ENCODE results near the gene UGT2A3.

Gene UGT2A3

DNA sequence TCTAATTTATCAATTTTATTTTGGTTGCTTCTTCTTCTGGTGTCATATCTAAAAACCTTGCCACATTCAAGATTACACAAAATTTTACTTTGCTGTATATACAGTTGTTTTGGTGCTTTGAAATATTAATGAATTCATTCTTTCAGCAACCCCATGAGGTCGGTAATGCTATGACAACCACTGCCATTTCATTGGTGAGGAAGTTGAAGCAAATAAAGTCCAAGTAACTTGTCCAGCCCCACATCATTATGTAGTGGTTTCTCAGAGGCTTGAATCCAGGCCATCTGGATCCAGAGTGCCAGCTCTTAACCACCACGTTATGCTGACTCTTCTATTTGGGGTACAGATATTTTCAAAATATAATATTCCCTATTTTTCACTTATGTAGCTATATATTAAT, 42.2 kb downstream of the UGT2A3 start:
- DNase-seq = no peak

DNA sequence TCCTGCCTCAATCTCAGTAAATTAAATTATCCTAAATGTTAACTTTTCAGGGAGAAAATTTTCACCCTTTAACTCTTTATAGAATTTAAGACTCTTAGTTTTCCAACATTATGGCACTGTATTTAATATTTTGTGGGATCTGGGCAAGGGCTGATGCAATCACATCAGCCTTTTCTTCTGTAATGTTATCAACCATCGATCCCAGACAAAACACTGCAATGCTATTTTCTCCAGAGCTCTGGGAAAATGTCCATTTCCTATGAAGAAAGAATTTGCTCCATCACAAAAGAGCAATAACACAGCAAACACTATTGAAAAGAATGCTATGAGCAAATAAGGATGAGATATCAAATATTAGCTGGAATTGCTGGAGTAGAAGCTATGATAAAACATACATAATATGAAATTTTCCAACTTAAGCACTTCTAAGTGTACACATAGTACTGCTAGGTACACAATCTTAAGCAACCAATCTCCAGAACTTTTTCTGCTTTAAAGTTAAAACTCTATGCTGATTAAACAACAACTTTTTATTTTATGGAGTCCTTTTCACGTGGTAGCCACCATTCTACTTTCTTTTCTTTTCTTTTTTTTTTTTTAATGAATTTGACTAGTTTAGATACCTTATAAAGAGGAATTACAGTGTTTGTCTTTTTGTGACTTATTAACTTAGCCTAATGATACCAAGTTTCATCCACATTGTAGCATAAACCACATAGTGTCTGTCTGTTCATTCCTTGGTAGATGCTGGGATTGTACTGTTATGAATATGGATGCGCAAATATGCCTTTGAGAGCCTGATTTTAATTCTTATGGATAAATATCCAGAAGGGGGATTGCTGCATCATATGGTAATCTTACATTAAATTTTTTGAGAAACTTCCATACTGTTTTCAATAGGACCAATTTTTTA, 43.6 kb downstream of the UGT2A3 start:
- no peak for DNase-seq

DNA sequence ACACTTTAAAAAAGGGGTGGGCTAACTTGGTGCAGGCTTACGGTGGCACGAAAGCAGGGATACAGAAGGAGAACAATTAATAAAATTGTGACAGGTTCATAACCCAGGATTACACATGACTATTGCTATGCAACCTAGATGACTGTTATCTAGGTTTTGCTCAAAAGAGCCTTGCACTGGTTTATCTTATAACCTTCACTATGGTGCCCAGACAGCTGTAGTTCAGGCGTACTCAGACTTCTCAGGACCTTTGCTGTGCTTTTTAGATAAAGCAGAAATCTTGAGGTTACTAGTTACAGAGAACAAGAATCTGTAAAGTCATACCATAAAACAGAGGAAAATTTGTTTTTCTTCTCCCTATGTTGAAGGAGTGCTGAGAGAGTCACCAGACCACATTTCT, 44.4 kb downstream of the UGT2A3 start:
- DNase-seq = no peak

DNA sequence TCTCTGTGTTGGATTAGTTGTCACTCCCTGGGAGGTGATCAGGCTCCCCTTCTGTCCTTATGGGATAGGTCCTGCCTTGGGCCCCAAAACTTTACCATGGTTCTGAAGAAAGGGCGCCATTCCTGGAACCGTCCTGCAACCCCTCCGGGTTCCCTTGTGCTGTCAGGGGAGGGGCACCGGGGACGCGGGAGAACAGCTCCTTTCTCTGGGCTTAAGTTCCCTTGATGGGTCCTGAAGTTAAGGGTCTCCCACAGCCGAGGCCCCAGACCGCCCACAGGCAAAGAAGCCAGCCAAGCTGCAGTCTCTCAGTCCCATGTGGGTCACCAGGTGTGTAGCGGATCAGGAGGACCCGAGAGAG, 44.8 kb downstream of the UGT2A3 start:
- DNase-seq = no peak

DNA sequence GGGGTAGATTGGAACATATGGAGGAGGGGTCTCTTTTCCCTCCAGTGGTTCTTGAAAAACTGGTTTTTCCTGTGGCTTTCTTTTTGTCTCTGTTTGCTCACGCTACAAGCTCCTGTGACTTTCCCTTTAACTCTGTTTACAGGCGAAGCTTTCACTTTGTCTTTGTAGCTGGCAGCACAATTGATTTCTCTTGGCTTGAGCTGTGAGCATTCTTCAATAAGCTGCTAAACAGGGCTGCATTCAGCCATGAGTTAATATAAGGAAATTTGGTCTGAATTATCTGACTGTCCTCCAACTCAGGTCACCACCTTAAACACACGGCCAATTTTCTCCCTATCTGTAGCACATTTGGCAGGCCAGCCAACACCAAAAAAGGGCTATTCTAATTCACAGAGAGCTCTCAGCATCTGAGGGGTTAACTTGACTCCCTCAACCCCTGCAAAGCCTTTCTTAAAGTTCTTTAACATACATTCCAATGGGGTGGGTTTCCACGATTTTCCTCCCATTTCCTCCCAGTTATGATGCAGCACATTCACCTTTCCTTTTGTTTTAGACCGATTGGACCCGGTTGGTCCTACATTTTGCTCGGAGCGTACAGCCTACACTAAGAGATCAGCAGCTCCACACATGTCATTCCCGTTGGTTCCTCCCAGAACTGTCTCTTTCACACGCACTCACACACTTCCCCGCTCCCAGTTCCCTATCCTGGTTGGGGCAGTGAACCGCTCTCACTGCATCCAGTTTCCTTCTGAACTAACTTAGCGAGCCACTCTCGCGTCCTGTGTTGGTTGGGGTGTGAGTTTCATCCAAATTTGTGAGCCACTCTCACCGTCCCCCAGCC, 45.4 kb downstream of the UGT2A3 start:
- no peak for DNase-seq

DNA sequence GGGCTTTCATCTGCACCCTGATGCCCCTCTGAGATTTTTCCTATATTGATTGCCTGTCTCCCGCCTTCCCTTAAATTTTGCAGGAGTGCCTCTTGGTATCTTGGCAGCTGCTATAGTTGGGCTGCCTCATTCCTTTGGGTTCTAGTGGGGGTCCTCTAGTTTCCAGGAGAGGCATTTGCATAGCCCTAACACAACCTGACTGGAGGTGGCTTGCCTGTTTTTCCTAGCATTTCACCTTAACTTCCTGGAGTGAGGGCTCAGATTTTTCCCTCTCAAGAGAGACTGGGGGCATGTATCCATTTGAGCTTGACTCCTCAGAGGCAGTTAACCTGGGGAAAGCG, 46.0 kb downstream of the UGT2A3 start:
- no peak for DNase-seq

DNA sequence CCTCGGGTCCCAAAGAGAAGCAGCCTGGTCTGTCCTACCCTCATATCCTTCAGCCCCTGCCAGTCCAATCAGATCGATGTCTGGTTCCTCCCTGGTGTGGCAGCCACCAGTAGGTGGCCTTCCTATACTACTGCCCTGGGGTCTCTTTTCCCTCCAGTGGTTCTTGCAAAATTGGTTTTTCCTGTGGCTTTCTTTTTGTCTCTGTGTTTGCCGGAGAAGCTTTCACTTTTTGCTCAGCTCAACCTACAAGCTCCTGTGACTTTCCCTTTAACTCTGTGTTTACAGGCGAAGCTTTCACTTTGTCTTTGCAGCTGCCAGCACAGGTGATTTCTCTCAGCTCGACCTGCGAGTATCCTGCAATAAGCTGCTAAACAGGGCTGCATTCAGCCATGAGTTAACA, 46.8 kb downstream of the UGT2A3 start:
- DNase-seq = no peak

DNA sequence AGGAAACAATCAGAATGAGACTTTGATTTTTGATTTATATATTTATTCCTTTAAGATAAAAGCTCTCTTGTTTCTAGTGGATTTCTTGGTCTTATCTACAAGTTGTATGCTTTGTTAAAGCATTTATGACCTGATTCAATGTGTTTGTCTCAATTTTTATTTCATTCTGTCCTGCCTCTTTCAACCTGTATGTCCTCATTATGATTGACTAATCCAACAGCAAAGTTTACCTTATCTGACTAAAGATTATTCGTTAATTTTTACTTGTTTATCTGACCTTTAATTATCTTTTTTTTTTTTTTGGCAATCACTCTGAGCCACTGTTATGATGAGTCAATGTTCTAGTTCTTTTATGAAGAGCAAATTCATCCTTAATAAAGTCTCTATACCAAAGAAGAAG, 54.9 kb downstream of the UGT2A3 start:
- DNase-seq = no peak

DNA sequence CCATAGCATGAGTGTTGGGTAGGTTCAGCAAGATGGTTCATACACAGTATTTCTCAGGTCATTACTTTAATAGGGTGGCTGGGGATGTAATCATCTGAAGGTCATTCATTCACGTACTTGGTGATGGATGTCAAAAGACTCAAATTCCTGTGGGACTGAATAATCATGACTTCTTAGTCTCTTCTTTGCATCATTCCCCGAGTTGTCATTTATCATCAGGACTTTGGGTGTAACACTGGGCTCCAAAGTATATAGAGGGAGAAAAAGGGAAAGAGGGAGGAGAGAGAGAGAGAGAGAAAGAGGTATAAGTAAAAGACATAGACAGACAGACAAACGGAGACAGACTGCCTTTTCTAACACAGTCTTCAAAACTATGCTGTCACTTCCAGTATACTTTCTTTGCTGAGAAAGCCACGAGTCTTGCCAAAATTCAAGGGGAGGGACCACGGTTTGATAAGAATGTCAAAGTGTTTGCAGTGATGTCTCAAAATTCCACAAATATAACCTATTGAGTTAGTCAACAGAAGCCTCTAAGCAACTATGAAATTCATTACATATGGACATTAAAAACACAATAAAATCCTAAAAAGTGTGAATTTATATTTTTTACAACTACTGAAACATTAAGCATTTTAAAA, 55.9 kb downstream of the UGT2A3 start:
- no peak for DNase-seq

DNA sequence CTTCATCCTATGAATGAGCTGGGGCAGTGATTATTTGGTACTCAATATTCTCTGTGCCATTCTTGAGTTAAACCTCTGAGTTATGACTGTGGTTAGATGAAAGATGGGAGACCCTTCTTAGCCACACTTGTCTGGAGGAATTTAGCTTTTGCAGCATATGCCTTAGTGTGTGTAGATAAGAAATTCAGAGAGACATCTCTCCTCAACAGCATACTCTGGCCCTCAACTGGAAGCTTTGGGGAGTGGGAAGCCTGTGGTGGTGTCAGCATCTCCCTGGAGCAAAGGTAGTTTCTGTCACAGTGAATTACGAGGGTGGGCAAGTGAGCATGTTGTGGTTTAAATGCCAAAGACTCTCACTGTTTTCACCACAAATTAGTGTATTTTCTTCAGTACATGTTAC, 58.7 kb downstream of the UGT2A3 start:
- DNase-seq = no peak

DNA sequence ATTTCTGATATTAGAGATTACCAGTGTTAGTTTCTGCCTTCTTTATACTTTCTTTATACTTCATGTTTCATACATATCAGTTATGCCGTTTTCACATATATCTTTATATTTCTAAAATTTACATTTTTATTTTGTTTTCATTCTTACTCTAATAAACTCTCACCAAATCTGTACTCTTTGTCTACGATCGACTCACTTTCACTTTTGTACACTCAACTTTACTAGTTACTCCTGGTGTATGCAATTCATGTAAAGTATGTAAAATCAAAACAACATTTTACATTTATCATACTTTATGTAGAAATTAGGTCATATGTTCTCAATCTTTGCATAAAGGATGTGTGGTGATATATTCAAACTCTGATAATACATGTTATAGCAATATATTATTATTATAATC, 59.9 kb downstream of the UGT2A3 start:
- DNase-seq = no peak

DNA sequence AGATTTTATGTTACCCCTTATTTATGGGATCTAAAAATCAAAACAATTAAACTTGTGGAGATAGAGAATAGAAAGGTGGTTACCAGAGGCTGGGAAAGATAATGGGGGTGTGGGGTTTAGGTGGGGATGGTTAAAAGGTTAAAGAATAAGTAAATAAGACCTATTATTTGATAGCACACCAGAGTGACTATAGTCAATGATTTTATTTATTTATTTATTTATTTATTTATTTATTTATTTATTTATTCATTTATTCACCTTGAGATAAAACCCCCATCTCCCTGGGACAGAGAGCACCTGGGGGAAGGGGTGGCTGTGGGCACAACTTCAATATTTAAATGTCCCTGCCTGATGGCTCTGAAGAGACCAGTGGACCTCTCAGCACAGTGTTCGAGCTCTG, 66.1 kb downstream of the UGT2A3 start:
- no peak for DNase-seq

DNA sequence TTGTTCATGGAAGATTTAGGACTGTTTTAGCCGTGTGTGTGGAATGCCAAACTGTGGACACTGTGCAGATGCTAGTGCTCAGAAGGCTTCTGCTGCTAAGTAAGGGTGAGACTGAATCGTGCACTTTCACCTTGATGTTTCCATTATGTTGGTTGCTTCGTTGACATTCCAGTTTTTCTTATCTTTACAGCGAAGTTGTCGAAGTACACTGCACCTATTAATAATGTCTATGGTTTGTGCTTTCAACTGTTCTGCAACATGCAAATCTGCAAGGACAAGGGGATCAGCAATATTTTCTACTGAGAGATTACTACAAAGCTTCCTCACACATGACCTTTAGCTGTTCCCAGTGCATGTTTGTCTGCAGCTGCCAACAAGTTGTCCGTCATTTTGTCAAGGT, 67.7 kb downstream of the UGT2A3 start:
- no peak for DNase-seq
